Spleen (tissue), 11 donors: ENCODE results near the gene OR2B3. TPM values are rescaled to one million over a fixed set of nuclear protein-coding genes. Genes with fewer than 3 reads are reported as not detected.

Experiments used
- DNase-seq: peaks from one replicate; pipeline ENCODE4 v3.0.0-alpha.2; 2020
- H3K27ac ChIP-seq, 8 donors: fragments of 200-600 bp; sonication (generic) in 7 of 8; 1 replicate in 4 of 8; 2 replicates in 4 of 8; pipeline versions ENCODE4 v1.5.0 to v1.8.0; 2016 to 2021; ENCODE audit warnings: inconsistent platforms in 4 of 8, mild to moderate bottlenecking in 4 of 8, moderate library complexity in 1 of 8
- H3K27me3 ChIP-seq, 7 donors: fragments of 200-600 bp; sonication (generic) in 6 of 7; replicated peaks in 1 of 7; 1 replicate in 4 of 7; 2 replicates in 3 of 7; pipeline versions ENCODE4 v1.5.0 to v1.8.0; 2016 to 2021; ENCODE audit warnings: inconsistent platforms in 3 of 7, mild to moderate bottlenecking in 1 of 7
- H3K36me3 ChIP-seq, 6 donors: fragments of 200-600 bp; sonication (generic) in 5 of 6; 1 replicate in 4 of 6; 2 replicates in 2 of 6; pipeline versions ENCODE4 v1.5.0 to v1.8.0; 2016 to 2021; ENCODE audit warnings: inconsistent platforms in 2 of 6
- H3K4me1 ChIP-seq, 6 donors: fragments of 200-600 bp; sonication (generic) in 5 of 6; 1 replicate in 3 of 6; 2 replicates in 3 of 6; pipeline versions ENCODE4 v1.5.0 to v1.8.0; 2016 to 2021; ENCODE audit warnings: inconsistent platforms in 3 of 6
- H3K4me3 ChIP-seq, 8 donors: fragments of 200-600 bp; sonication (generic) in 7 of 8; 1 replicate in 4 of 8; 2 replicates in 4 of 8; pipeline versions ENCODE4 v1.5.0 to v1.8.0; 2016 to 2021; ENCODE audit warnings: inconsistent platforms in 4 of 8, mild to moderate bottlenecking in 4 of 8, moderate library complexity in 2 of 8
- H3K9me3 ChIP-seq, 8 donors: fragments of 200-600 bp; sonication (generic) in 7 of 8; 1 replicate in 4 of 8; 2 replicates in 4 of 8; pipeline versions ENCODE4 v1.5.0 to v1.8.0; 2016 to 2021; ENCODE audit warnings: inconsistent platforms in 4 of 8
- CTCF ChIP-seq, 11 experiments: fragments of 200-600 bp in 7 of 11; fragments of 450-650 bp in 4 of 11; sonication (generic) in 4 of 11; IDR thresholded peaks in 8 of 11; conservative IDR thresholded peaks in 3 of 11; 1 replicate in 7 of 11; 2 replicates in 4 of 11; pipeline versions ENCODE4 v1.4.0 to v1.8.0; 2016 to 2021; ENCODE audit warnings: antibody characterized with exemption in 11 of 11, inconsistent platforms in 4 of 11, mild to moderate bottlenecking in 1 of 11
- POLR2A ChIP-seq, 3 donors: fragments of 450-650 bp; IDR thresholded peaks; one replicate each; pipeline ENCODE4 v1.5.1; 2017; ENCODE audit warnings: antibody characterized with exemption in 3 of 3, mild to moderate bottlenecking in 1 of 3
- POLR2AphosphoS5 ChIP-seq, 3 donors: sonication (generic); formaldehyde crosslinking; IDR thresholded peaks; one replicate each; pipeline ENCODE4 v1.5.1; 2017; ENCODE audit warnings: antibody characterized with exemption in 3 of 3
- WGBS, 5 donors: extraction: QIAGEN DNeasy Blood & Tissue Kit in 3 of 5; methylation state at CpG; one replicate each; pipeline versions ENCODE4 v1.1.5 to v1.1.7; 2013 to 2018; 5-methylcytosine and 5-hydroxymethylcytosine counted together
- intact Hi-C: fragments of 100-400 bp; cut with DNase I; formaldehyde crosslinking; loops from one replicate; pipeline ENCODE4 v1.15.0; 2023; ENCODE audit warnings: low total_unique reads
- polyA plus RNA-seq, 3 donors: library from polyadenylated mRNA; stranded (reverse); fragments of 200-250 nt; gene quantifications; one replicate each; pipeline ENCODE4 v1.2.1, GENCODE V29; 2013
- total RNA-seq, 7 donors: library from RNA; depleted of rRNA in 3 of 7; stranded (reverse); fragments of >200 nt in 3 of 7; fragmentation: NEBNext Ultra II Directional in 4 of 7; extraction: Animal tissue kit (Norgen Biotek cat#: 25700) in 4 of 7; gene quantifications; one replicate each; pipeline versions ENCODE4 v1.1.0 to v1.2.1, GENCODE V29; 2016 to 2021
- donor health status: healthy with polysubstance abuse.
- donor health status: DM: no; HTN: no; CAD: no; lungs with moderate emphysema.
- donor health status: DM: no; HTN: no; CAD: no.
- donor health status: Bipolar disorder and iron deficiency.
- donor health status: healthy.
- donor health status: DM: no; HTN: no; CAD: no.
- donor health status: DM: yes; HTN: yes; CAD: no.

Gene OR2B3
- total and polyA plus RNA-seq, 10 donors, result not detected

DNA sequence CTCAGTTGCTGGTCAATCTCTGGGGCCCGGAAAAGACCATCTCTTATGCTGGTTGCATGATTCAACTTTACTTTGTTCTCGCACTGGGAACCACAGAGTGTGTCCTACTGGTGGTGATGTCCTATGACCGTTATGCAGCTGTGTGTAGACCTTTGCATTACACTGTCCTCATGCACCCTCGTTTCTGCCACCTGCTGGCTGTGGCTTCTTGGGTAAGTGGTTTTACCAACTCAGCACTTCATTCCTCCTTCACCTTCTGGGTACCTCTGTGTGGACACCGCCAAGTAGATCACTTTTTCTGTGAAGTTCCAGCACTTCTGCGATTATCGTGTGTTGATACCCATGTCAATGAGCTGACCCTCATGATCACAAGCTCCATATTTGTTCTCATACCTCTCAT lies 25.0 kb upstream of the OR2B3 start:
- Histone ChIP-seq H3K9me3 (no peaks in the 10 kb centered on the region), H3K4me3 (no peak overlapping the region), H3K4me1 (no peaks in the 10 kb centered on the region), H3K36me3 (no peaks in the 10 kb centered on the region), H3K27ac (no peak overlapping the region), H3K27me3 (peaks cover 0 to 10% (median 0%) of the 10 kb centered on the region in 7 donors)
- TF ChIP-seq POLR2AphosphoS5 (IDR thresholded peaks at IDR 0.05) (no peak), POLR2A (IDR thresholded peaks at IDR 0.05) (no peak), CTCF (IDR thresholded peaks at IDR 0.05 in 8 of 11, conservative IDR thresholded peaks at IDR 0.05 in 3 of 11) (no peak)
- DNase-seq, result no peak
- intact Hi-C loops, result no loop called here
- 71 to 82% (median 75%) methylated on average over 7 of the region's 7 CpGs for WGBS, 5 donors

GRCh38 chr6:29107758-29108157 lies 20.6 kb upstream of the OR2B3 start, which contains the start of gene OR2J3:
Gene OR2J3 (plus strand): TSS chr6:29108058. CDS start chr6:29111891, 3,833 bp downstream.
- Histone ChIP-seq H3K4me3 (no peak within 1 kb of the TSS), H3K9me3 (peaks cover 0 to 4% (median 0%) of the 10 kb centered on the region in 8 donors), H3K36me3 (no peaks in the 10 kb centered on the region), H3K4me1 (no peaks in the 10 kb centered on the region), H3K27ac (no peak within 1 kb of the TSS), H3K27me3 (peaks cover 0 to 6% (median 0%) of the 10 kb centered on the region in 7 donors)
- TF ChIP-seq POLR2AphosphoS5 (IDR thresholded peaks at IDR 0.05) (no peak), CTCF (IDR thresholded peaks at IDR 0.05 in 8 of 11, conservative IDR thresholded peaks at IDR 0.05 in 3 of 11) (no peak), POLR2A (IDR thresholded peaks at IDR 0.05) (no peak)
- DNase-seq, result no peak
- intact Hi-C loops, result no loop called here
- 24 to 52% (median 37%) methylated on average over 1 of the region's 1 CpG for WGBS, 5 donors

- H3K27ac ChIP-seq, result no peak within 1 kb of the TSS
- DNase-seq, result no peak
- no peaks in the 10 kb centered on the region for H3K36me3 ChIP-seq
- no peaks in the 10 kb centered on the region for H3K9me3 ChIP-seq
- no peak within 1 kb of the TSS for H3K4me3 ChIP-seq
- no peak for TF ChIP-seq POLR2AphosphoS5 (IDR thresholded peaks at IDR 0.05)
- TF ChIP-seq CTCF (IDR thresholded peaks at IDR 0.05 in 8 of 11, conservative IDR thresholded peaks at IDR 0.05 in 3 of 11), result no peak
- no peak for TF ChIP-seq POLR2A (IDR thresholded peaks at IDR 0.05)
- intact Hi-C loops, result no loop called here
- no peaks in the 10 kb centered on the region for H3K4me1 ChIP-seq
- 76 to 85% (median 81%) methylated on average over 3 of the region's 3 CpGs for whole genome bisulfite sequencing, 5 donors
- peaks cover 0 to 6% (median 0%) of the 10 kb centered on the region in 7 donors for H3K27me3 ChIP-seq
These were observed 12.1 kb upstream of the OR2B3 start, which contains the start of gene OR2J1 for GRCh38 chr6:29099190-29099589. Gene OR2J1 (plus strand): TSS chr6:29099490. CDS start chr6:29100943, 1,453 bp downstream.

- Histone ChIP-seq H3K27me3 (no peaks in the 10 kb centered on the region), H3K4me1 (no peaks in the 10 kb centered on the region), H3K9me3 (no peaks in the 10 kb centered on the region), H3K4me3 (no peak overlapping the region), H3K36me3 (no peaks in the 10 kb centered on the region), H3K27ac (no peak overlapping the region)
- TF ChIP-seq CTCF (IDR thresholded peaks at IDR 0.05 in 8 of 11, conservative IDR thresholded peaks at IDR 0.05 in 3 of 11), result no peak
- no peak for TF ChIP-seq POLR2AphosphoS5 (IDR thresholded peaks at IDR 0.05)
- no peak for TF ChIP-seq POLR2A (IDR thresholded peaks at IDR 0.05)
- intact Hi-C loops, result no loop called here
- no peak for DNase-seq
- 59 to 81% (median 65%) methylated on average over 1 of the region's 1 CpG for WGBS, 5 donors
These were observed 10.7 kb upstream of the OR2B3 start for GRCh38 chr6:29097803-29098202.
